Measurements from ENCODE around the gene CHRNB2. TPM values are rescaled to one million over a fixed set of nuclear protein-coding genes. Genes with fewer than 3 reads are reported as not detected.

Gene CHRNB2
- total RNA-seq, 2 donors from 2014 or later = 0.52 to 7.6 TPM

GRCh38 chr1:154536570-154536969 is 31.0 kb upstream of the CHRNB2 start:
- Histone ChIP-seq H3K4me1 (no peaks in the 10 kb centered on the region), H3K4me3 (no peak overlapping the region), H3K27me3 (no peaks in the 10 kb centered on the region), H3K27ac (no peak overlapping the region), H3K9me3 (no peaks in the 10 kb centered on the region), H3K36me3 (replicated peaks in 1 of 2; ENCODE audit: insufficient read depth in 1 of 2, low read depth in 2 of 2) (no peaks in the 10 kb centered on the region)
- ATAC-seq (no peak), DNase-seq (no peak)
- intact Hi-C loops (cut with DNase I) = no loop called here
- 60 to 74% methylated on average over 7 of the region's 7 CpGs for WGBS, 2 donors
- TF ChIP-seq POLR2A (IDR thresholded peaks at IDR 0.05) (no peak), CTCF (IDR thresholded peaks at IDR 0.05) (no peak)

GRCh38 chr1:154539486-154540483 is 27.8 kb upstream of the CHRNB2 start:
- no peaks in the 10 kb centered on the region for H3K36me3 ChIP-seq (replicated peaks in 1 of 2; ENCODE audit: insufficient read depth in 1 of 2, low read depth in 2 of 2)
- no peak for TF ChIP-seq CTCF (IDR thresholded peaks at IDR 0.05)
- TF ChIP-seq POLR2A (IDR thresholded peaks at IDR 0.05) = no peak
- H3K27ac ChIP-seq = no peak overlapping the region
- WGBS, 2 donors = 73 to 79% methylated on average over 9 of the region's 9 CpGs
- no peak overlapping the region for H3K4me3 ChIP-seq
- H3K4me1 ChIP-seq = no peaks in the 10 kb centered on the region
- intact Hi-C loops (cut with DNase I) = loop anchor here (10.0 kb wide), 1 partner anchor 65 kb away; no protein-coding TSS in a partner anchor
- no peaks in the 10 kb centered on the region for H3K9me3 ChIP-seq
- DNase-seq = no peak
- no peaks in the 10 kb centered on the region for H3K27me3 ChIP-seq
- no peak for ATAC-seq

GRCh38 chr1:154541231-154541630 is 26.3 kb upstream of the CHRNB2 start:
- 59 to 82% methylated on average over 6 of the region's 6 CpGs for WGBS, 2 donors
- intact Hi-C loops (cut with DNase I) = loop anchor here (10.0 kb wide), 1 partner anchor 66 kb away; no protein-coding TSS in a partner anchor
- no peaks in the 10 kb centered on the region for H3K4me1 ChIP-seq
- DNase-seq (no peak), ATAC-seq (no peak)
- no peak overlapping the region for H3K4me3 ChIP-seq
- H3K27me3 ChIP-seq = no peaks in the 10 kb centered on the region
- no peak for TF ChIP-seq POLR2A (IDR thresholded peaks at IDR 0.05)
- no peak for TF ChIP-seq CTCF (IDR thresholded peaks at IDR 0.05)
- no peak overlapping the region for H3K27ac ChIP-seq
- no peaks in the 10 kb centered on the region for H3K9me3 ChIP-seq
- no peaks in the 10 kb centered on the region for H3K36me3 ChIP-seq (replicated peaks in 1 of 2; ENCODE audit: insufficient read depth in 1 of 2, low read depth in 2 of 2)

- no peaks in the 10 kb centered on the region for H3K27me3 ChIP-seq
- H3K4me1 ChIP-seq = peaks cover 38% of the 10 kb centered on the region
- 61 to 68% methylated on average over 13 of the region's 13 CpGs for WGBS, 2 donors
- peak overlapping the region in 3 of 4 donors; percentile 59 to 84 (median 69) for H3K27ac ChIP-seq
- peak; percentile 68 for ATAC-seq
- no peak overlapping the region for H3K4me3 ChIP-seq
- intact Hi-C loops (cut with DNase I) = loop anchor here (10.0 kb wide), 1 partner anchor 72 kb away; no protein-coding TSS in a partner anchor
- DNase-seq = peak; percentile 57 to 61 (median 60)
- no peaks in the 10 kb centered on the region for H3K9me3 ChIP-seq
- peaks cover 8 to 15% of the 10 kb centered on the region in 2 donors for H3K36me3 ChIP-seq (replicated peaks in 1 of 2; ENCODE audit: insufficient read depth in 1 of 2, low read depth in 2 of 2)
- TF ChIP-seq CTCF (IDR thresholded peaks at IDR 0.05) (peak in 6 of 7 experiments; percentile 43 to 80 (median 64)), POLR2A (IDR thresholded peaks at IDR 0.05) (no peak)
Observed at GRCh38 chr1:154546264-154547063, 21.1 kb upstream of the CHRNB2 start.
